ENCODE data around the gene LY6G6C. TPM values are rescaled to one million over a fixed set of nuclear protein-coding genes. Genes with fewer than 3 reads are reported as not detected.
A peak's percentile ranks its signal among the peaks of the same experiment; 100 is the strongest.

Gene LY6G6C
- total RNA-seq, 1 experiment from 2014 or later = not detected

GRCh38 chr6:31717499-31718222 lies 3.9 kb downstream of the LY6G6C start:
- H3K4me3 ChIP-seq (ENCODE audit: low read length) = no peak overlapping the region; the same call in 1 of the 2 replicates
- H3K27me3 ChIP-seq (ENCODE audit: low read length) = no peaks in the 10 kb centered on the region
- H2AFZ ChIP-seq (ENCODE audit: low read length) = peak overlapping the region; percentile 89; the same call in 1 of the 2 replicates
- peak overlapping the region; percentile 46; the same call in 1 of the 2 replicates for H3K9ac ChIP-seq (ENCODE audit: low read length)
- no peaks in the 10 kb centered on the region for H3K9me2 ChIP-seq (replicated peaks; ENCODE audit: insufficient read depth, low read length)
- peak; percentile 74 for DNase-seq
- H3K4me1 ChIP-seq (ENCODE audit: low read length) = peaks cover 8% of the 10 kb centered on the region
- no peak overlapping the region for H3K27ac ChIP-seq (ENCODE audit: low read length)
- no peaks in the 10 kb centered on the region for H3K9me3 ChIP-seq (ENCODE audit: low read length)
- no peaks in the 10 kb centered on the region for H3K79me2 ChIP-seq (ENCODE audit: low read length)
- H3K36me3 ChIP-seq (ENCODE audit: insufficient read depth, low read length) = no peaks in the 10 kb centered on the region
- no peaks in the 10 kb centered on the region for H4K20me1 ChIP-seq (ENCODE audit: insufficient read depth, low read depth, low read length)
- peak overlapping the region; percentile 32 for H3K4me2 ChIP-seq (ENCODE audit: low read depth, low read length, poor library complexity, severe bottlenecking)

- no peak for DNase-seq
- no peak within 1 kb of the TSS for H3K4me3 ChIP-seq (ENCODE audit: low read length)
- H3K9me2 ChIP-seq (replicated peaks; ENCODE audit: insufficient read depth, low read length) = no peaks in the 10 kb centered on the region
- no peaks in the 10 kb centered on the region for H3K79me2 ChIP-seq (ENCODE audit: low read length)
- H3K9me3 ChIP-seq (ENCODE audit: low read length) = no peaks in the 10 kb centered on the region
- no peaks in the 10 kb centered on the region for H4K20me1 ChIP-seq (ENCODE audit: insufficient read depth, low read depth, low read length)
- no peak within 1 kb of the TSS for H2AFZ ChIP-seq (ENCODE audit: low read length)
- H3K27me3 ChIP-seq (ENCODE audit: low read length) = no peaks in the 10 kb centered on the region
- no peak within 1 kb of the TSS for H3K27ac ChIP-seq (ENCODE audit: low read length)
- no peak within 1 kb of the TSS for H3K4me2 ChIP-seq (ENCODE audit: low read depth, low read length, poor library complexity, severe bottlenecking)
- no peak within 1 kb of the TSS for H3K9ac ChIP-seq (ENCODE audit: low read length)
- H3K36me3 ChIP-seq (ENCODE audit: insufficient read depth, low read length) = no peaks in the 10 kb centered on the region
- peaks cover 8% of the 10 kb centered on the region for H3K4me1 ChIP-seq (ENCODE audit: low read length)
Observed at GRCh38 chr6:31715022-31715958, 6.3 kb downstream of the LY6G6C start, which contains the start of gene LY6G6D. LY6G6D (plus strand) TSS chr6:31715348; CDS start chr6:31715356, 8 bp downstream.

GRCh38 chr6:31713991-31714684 lies 7.4 kb downstream of the LY6G6C start:
- H3K9me2 ChIP-seq (replicated peaks; ENCODE audit: insufficient read depth, low read length) = no peaks in the 10 kb centered on the region
- H3K9me3 ChIP-seq (ENCODE audit: low read length) = no peaks in the 10 kb centered on the region
- H4K20me1 ChIP-seq (ENCODE audit: insufficient read depth, low read depth, low read length) = no peaks in the 10 kb centered on the region
- no peak overlapping the region for H3K4me2 ChIP-seq (ENCODE audit: low read depth, low read length, poor library complexity, severe bottlenecking)
- no peak overlapping the region for H3K4me3 ChIP-seq (ENCODE audit: low read length)
- H2AFZ ChIP-seq (ENCODE audit: low read length) = no peak overlapping the region
- H3K27ac ChIP-seq (ENCODE audit: low read length) = no peak overlapping the region
- no peaks in the 10 kb centered on the region for H3K27me3 ChIP-seq (ENCODE audit: low read length)
- peaks cover 8% of the 10 kb centered on the region for H3K4me1 ChIP-seq (ENCODE audit: low read length)
- DNase-seq = no peak
- no peaks in the 10 kb centered on the region for H3K36me3 ChIP-seq (ENCODE audit: insufficient read depth, low read length)
- no peaks in the 10 kb centered on the region for H3K79me2 ChIP-seq (ENCODE audit: low read length)
- H3K9ac ChIP-seq (ENCODE audit: low read length) = no peak overlapping the region

- Histone ChIP-seq H3K4me1 (ENCODE audit: low read length) (peaks cover 8% of the 10 kb centered on the region), H3K9me2 (replicated peaks; ENCODE audit: insufficient read depth, low read length) (no peaks in the 10 kb centered on the region), H3K9ac (ENCODE audit: low read length) (no peak overlapping the region), H4K20me1 (ENCODE audit: insufficient read depth, low read depth, low read length) (no peaks in the 10 kb centered on the region), H3K4me3 (ENCODE audit: low read length) (no peak overlapping the region), H3K36me3 (ENCODE audit: insufficient read depth, low read length) (no peaks in the 10 kb centered on the region), H3K27ac (ENCODE audit: low read length) (no peak overlapping the region), H3K79me2 (ENCODE audit: low read length) (no peaks in the 10 kb centered on the region), H3K4me2 (ENCODE audit: low read depth, low read length, poor library complexity, severe bottlenecking) (no peak overlapping the region), H3K27me3 (ENCODE audit: low read length) (no peaks in the 10 kb centered on the region), H2AFZ (ENCODE audit: low read length) (no peak overlapping the region), H3K9me3 (ENCODE audit: low read length) (no peaks in the 10 kb centered on the region)
- no peak for DNase-seq
Observed at GRCh38 chr6:31713465-31713864, 8.1 kb downstream of the LY6G6C start.

- Histone ChIP-seq H2AFZ (ENCODE audit: low read length) (no peak overlapping the region), H3K27me3 (ENCODE audit: low read length) (no peaks in the 10 kb centered on the region), H3K4me3 (ENCODE audit: low read length) (no peak overlapping the region), H4K20me1 (ENCODE audit: insufficient read depth, low read depth, low read length) (no peaks in the 10 kb centered on the region), H3K36me3 (ENCODE audit: insufficient read depth, low read length) (no peaks in the 10 kb centered on the region), H3K4me2 (ENCODE audit: low read depth, low read length, poor library complexity, severe bottlenecking) (no peak overlapping the region), H3K79me2 (ENCODE audit: low read length) (no peaks in the 10 kb centered on the region), H3K4me1 (ENCODE audit: low read length) (peaks cover 1% of the 10 kb centered on the region), H3K27ac (ENCODE audit: low read length) (no peak overlapping the region), H3K9ac (ENCODE audit: low read length) (no peak overlapping the region), H3K9me2 (replicated peaks; ENCODE audit: insufficient read depth, low read length) (no peaks in the 10 kb centered on the region), H3K9me3 (ENCODE audit: low read length) (no peaks in the 10 kb centered on the region)
- DNase-seq = peak; percentile 54
Observed at GRCh38 chr6:31712296-31712695, 9.2 kb downstream of the LY6G6C start.

- H3K27me3 ChIP-seq (ENCODE audit: low read length) = no peaks in the 10 kb centered on the region
- H3K4me2 ChIP-seq (ENCODE audit: low read depth, low read length, poor library complexity, severe bottlenecking) = no peak overlapping the region
- no peaks in the 10 kb centered on the region for H3K4me1 ChIP-seq (ENCODE audit: low read length)
- H3K9me2 ChIP-seq (replicated peaks; ENCODE audit: insufficient read depth, low read length) = no peaks in the 10 kb centered on the region
- no peak for DNase-seq
- H3K27ac ChIP-seq (ENCODE audit: low read length) = no peak overlapping the region
- no peaks in the 10 kb centered on the region for H3K36me3 ChIP-seq (ENCODE audit: insufficient read depth, low read length)
- H3K9ac ChIP-seq (ENCODE audit: low read length) = no peak overlapping the region
- H2AFZ ChIP-seq (ENCODE audit: low read length) = no peak overlapping the region
- no peaks in the 10 kb centered on the region for H3K79me2 ChIP-seq (ENCODE audit: low read length)
- no peak overlapping the region for H3K4me3 ChIP-seq (ENCODE audit: low read length)
- H3K9me3 ChIP-seq (ENCODE audit: low read length) = no peaks in the 10 kb centered on the region
- H4K20me1 ChIP-seq (ENCODE audit: insufficient read depth, low read depth, low read length) = no peaks in the 10 kb centered on the region
Observed at GRCh38 chr6:31711233-31711632, 10.3 kb downstream of the LY6G6C start.

GRCh38 chr6:31710523-31711219 lies 10.9 kb downstream of the LY6G6C start:
- Histone ChIP-seq H3K9ac (ENCODE audit: low read length) (no peak overlapping the region), H4K20me1 (ENCODE audit: insufficient read depth, low read depth, low read length) (no peaks in the 10 kb centered on the region), H3K4me1 (ENCODE audit: low read length) (no peaks in the 10 kb centered on the region), H3K27ac (ENCODE audit: low read length) (no peak overlapping the region), H3K36me3 (ENCODE audit: insufficient read depth, low read length) (no peaks in the 10 kb centered on the region), H3K27me3 (ENCODE audit: low read length) (no peaks in the 10 kb centered on the region), H3K9me2 (replicated peaks; ENCODE audit: insufficient read depth, low read length) (no peaks in the 10 kb centered on the region), H3K79me2 (ENCODE audit: low read length) (no peaks in the 10 kb centered on the region), H3K4me3 (ENCODE audit: low read length) (no peak overlapping the region), H3K9me3 (ENCODE audit: low read length) (no peaks in the 10 kb centered on the region), H2AFZ (ENCODE audit: low read length) (no peak overlapping the region), H3K4me2 (ENCODE audit: low read depth, low read length, poor library complexity, severe bottlenecking) (no peak overlapping the region)
- no peak for DNase-seq

Data from Karpas-422 (cell line).